NCI-H2196 (cell line): Measurements from ENCODE around the gene NOD1.
A peak's percentile ranks its signal among the peaks of the same experiment; 100 is the strongest.
"Not testable (repeated sequence)": the region's sequence is repeated elsewhere in the genome, so short reads cannot be mapped to it uniquely, and the experiment has no call there.

Experiments
- DNase-seq: peaks from one replicate; lab custom pipeline; 2025; ENCODE audit not compliant: unreplicated experiment; lab: John Stamatoyannopoulos, UW

Gene NOD1

DNA sequence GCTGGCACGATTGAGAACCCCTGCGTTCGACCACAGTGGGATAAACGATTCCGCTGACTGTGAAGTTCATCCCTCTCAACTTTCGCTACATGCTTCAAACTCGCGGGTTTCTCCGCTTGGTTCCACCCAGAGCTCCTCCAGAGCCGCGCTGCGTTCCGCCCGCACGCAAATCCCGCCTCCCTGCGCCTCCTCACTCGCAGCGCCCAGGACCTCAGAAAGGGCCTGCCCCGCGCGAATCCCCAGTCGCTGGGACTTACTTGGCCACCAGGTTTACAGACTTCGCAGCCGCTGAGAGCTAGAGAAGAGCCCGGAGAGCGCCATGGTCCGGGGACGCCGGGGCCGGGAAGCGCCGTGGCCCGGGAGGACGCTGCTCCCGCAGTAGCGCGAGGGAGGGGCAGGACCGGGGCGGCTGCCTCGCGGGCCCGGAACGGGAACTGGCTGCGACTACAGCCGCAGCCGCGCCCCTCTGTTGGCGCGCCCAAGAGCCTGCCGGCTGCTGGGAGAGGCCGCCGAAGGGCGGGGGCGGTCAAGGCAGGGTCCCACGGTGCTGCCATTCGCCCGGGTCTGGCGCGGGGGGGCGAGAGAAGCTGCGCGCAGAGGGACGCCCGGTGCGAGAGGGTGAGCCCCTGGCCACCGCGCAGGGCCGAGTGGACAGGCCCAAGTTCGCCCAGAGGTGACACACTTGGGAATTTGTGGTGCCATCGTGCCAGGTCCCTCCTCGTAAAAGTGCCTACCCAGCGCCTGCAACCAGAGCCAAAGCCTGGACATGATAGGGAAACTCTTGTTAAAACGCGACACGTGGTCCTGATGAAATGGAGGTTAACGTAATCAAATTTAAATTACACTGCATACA, at the start of gene NOD1:
Gene NOD1, minus strand, starts transcription at position 436 of the 853 bp plus-strand sequence. CDS start 21,863 bp downstream, outside the sequence.
- peak; percentile 54 for DNase-seq

GRCh38 chr7:30527297-30527696, 48.7 kb upstream of the NOD1 start:
- not testable (repeated sequence) for DNase-seq

DNA sequence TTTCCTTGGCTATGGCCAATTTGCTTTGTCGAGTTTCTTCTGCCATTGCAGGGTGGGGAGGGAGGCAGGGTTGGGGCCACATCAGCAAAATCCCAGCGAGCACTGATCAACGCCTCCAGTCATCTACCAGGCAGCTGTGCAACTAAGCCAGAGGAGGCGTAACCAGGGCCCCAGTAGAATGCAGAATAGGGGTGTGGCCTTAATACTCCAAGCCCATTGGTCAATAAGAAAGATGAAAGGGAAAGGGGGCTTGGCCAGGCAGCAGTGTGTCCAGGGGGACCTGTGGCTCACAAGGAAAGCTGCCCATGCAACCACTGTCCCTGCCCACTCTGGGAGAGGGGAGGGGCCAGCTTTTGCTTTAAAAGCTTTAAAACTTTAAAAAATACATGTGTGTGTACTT, 47.6 kb upstream of the NOD1 start:
- no peak for DNase-seq

- DNase-seq: no peak
These were observed 46.8 kb upstream of the NOD1 start for GRCh38 chr7:30525429-30525828.

- DNase-seq: no peak
These were observed 46.0 kb upstream of the NOD1 start for GRCh38 chr7:30524545-30524944.

- DNase-seq: no peak
These were observed 44.9 kb upstream of the NOD1 start for GRCh38 chr7:30523466-30523865.

DNA sequence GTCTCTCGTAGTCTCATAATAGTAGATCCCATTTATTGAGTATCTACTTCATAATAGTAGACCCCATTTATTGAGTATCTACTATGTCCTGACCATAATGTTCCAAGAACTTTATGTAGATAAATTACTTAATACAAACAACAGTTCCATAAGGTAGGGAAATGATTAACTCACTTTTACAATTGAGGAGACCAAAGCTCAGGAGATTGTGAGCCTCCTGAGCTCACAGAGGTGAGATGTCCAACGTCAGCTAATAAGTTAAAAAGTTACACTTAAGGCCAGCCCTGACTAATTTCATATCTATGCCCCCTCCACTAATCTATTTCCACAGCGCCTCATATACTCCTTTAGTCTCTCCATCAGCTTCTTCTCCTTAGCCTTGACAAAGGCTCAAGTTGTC, 43.6 kb upstream of the NOD1 start:
- DNase-seq: no peak

DNA sequence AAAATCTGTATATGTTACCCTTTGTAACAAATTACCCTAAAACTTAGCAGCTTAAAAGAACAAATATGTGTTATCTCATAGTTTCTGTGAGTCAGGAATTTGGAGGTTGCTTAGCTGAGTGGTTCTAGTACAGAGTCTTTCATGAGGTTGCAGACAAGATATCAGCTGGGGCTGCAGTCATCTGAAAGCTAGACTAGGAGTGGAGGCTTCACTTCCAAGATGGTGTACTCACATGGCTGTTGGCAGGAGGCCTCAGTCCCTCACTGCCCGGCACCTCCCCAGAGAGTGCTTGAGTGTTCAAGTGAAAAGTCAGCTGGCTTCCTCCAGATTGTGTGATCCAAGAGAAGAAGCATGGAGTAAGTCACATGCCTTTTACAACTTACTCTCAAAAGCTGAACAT, 42.9 kb upstream of the NOD1 start:
- no peak for DNase-seq

GRCh38 chr7:30519122-30519521, 40.5 kb upstream of the NOD1 start:
- no peak for DNase-seq

DNA sequence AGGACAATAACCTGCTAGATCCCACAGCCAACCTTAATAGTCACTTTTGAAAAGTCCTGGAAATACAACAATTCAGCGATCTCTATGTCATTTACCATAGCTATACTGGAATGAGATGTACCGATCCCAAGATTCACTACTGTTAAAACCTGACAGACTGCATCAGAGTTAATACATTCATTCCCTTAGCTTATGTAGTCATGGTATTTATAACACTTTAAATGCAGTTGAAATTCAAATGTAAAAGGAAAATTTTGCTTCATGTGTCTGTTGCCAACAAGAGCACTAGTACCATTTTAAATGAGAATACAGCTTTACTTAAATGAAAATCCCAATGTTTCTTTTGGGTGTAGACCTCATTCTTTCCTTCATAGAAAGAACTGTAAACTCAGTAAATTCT, 37.2 kb upstream of the NOD1 start:
- DNase-seq: no peak

DNA sequence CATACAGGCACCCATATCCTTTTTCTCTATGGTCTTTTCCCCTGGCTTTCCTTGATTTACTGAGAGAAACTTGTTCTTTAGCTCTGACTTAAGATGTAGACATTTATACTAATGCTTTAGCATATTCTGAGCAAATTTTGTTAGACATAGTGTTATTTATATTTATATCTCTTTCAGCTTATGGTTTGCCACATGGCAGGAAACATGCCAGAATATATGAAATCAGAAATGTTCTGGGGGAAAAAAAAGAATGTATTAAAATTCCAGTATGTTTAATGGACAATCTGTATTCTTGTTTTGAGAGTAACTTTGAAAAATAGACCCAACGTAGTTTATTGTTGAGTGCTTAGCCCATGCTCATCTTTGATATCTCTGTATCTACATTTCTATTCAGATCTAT, 36.2 kb upstream of the NOD1 start:
- no peak for DNase-seq

- no peak for DNase-seq
These were observed 35.6 kb upstream of the NOD1 start for GRCh38 chr7:30514177-30514576.

DNA sequence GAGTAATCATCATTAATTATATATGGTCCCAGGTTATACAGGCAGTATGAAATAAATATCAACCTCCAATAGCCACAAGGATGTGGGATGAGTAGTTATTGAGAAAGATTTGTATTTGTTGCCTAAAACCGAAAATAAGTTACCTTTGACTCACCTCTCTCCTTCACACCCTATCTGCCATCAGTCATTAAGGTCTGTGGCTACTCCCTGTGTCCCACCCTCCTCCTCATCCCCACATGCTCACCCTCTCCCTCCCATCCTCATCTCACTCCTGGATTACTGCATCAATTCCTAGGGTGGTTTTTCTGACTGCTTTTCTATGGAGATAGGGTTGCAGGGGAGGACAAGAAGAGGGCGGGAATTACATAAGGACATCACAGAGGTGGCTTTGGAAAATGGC, 35.2 kb upstream of the NOD1 start:
- DNase-seq: no peak

GRCh38 chr7:30511973-30512662, 33.5 kb upstream of the NOD1 start:
- no peak for DNase-seq

DNA sequence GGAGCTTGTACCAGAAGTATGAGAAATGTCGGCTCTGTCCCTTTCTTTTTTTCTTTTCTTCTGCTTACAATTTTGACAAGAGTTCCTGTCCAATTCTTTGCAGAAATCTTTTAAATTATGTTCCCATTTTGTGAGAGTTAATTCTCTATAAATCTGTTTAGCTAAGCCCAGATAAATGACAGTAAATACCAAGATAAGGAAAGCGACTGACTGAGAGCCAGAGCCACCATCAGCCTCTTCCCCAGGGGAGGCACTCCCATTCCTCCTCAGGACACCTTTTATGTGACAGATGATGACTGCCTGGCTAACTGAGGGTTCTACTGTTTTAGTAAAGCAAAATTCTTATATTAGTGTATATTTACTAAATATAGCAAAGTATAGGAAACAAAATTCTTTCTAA, 32.9 kb upstream of the NOD1 start:
- DNase-seq: no peak

DNA sequence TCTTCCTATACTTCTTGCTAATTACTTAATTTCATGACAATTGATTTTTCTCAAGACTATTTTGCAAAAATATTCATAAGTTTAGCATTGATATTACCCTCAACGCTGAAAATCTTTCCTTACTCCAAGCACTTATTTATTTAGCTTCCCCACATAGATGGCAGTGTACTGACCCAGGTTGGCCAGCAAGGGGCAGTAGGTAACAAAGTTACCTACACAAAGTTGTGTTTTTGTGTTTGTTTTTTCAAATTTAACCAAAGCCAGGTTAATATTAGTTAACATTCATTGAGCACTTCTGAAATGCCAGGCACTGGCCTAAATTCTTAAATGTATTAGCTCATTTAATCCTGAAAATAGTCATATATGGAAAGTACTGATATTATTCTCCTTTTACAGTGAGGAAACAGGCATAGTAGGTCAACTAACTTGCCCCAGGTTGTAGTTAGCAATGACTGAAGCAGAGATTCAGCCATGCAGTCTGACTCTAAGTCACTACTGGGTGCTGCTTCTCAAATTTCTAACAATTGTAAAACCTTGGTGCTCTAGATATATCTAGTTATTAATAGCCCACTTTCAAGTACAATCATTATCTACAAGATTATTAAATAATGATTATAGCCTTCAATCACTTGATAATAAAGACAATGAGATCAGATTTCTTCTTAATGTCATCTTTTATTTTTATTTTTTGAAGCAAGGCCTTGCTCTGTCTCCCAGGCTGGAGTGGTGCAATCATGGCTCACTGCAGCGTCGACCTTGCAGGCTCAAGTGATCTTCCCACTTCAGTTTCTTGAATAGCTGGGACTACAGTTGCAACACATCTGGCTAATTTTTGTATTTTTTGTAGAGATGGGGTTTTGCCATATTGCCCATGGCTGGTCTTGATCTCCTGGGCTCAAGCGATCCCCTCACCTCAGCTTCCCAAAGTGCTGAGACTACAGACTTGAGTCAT, 31.8 kb upstream of the NOD1 start:
- peak; percentile 36 for DNase-seq

DNA sequence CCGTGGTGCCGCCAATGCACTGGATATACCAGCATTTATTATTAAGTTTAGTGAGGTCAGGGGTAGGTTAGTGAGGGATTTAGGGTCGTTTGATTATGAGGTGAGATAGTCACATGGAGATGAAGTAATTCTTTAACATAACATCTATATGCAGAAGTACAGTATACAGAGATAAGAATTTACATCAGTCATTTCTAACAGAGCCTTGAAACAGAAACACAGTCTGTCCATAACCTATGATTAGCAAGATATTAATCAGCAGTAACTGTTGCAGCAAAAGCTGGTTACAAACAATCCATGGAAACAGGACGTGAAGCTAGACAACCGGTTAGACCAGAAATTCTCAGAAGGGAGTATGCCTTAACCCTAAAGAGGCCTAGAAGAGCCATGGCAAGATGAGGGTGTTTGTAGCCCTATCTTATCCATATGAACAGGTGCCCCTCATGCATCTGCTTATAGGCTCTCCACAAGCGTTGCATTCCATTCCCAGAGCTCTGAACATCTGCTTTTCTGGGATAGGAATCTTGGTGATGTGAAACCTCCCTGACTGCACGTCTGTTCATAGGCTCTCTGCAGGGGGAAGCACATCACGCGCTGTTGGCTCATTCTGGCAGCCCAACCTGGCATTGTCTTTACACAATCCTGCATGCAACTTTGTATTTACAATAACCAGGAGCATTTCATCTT, 30.7 kb upstream of the NOD1 start:
- DNase-seq: not testable (repeated sequence)

DNA sequence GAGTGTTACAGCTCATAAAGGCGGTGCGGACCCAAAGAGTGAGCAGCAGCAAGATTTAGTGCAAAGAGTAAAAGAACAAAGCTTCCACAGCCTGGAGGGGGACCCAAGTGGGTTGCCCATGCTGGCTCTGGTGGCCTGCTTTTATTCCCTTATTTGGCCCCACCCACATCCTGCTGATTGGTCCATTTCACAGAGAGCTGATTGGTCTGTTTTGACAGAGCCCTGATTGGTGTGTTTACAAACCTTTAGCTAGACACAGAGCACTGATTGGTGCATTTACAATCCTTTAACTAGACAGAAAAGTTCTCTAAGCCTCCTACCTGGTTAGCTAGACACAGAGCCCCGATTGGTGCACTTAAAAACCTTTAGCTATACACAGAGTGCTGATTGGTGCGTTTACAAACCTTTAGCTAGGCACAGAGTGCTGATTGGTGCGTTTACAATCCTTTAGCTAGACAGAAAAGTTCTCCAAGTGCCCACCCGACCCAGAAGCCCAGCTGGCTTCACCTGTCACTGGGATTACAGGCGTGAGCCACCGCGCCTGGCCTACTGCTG, 28.8 kb upstream of the NOD1 start:
- DNase-seq: not testable (repeated sequence)

DNA sequence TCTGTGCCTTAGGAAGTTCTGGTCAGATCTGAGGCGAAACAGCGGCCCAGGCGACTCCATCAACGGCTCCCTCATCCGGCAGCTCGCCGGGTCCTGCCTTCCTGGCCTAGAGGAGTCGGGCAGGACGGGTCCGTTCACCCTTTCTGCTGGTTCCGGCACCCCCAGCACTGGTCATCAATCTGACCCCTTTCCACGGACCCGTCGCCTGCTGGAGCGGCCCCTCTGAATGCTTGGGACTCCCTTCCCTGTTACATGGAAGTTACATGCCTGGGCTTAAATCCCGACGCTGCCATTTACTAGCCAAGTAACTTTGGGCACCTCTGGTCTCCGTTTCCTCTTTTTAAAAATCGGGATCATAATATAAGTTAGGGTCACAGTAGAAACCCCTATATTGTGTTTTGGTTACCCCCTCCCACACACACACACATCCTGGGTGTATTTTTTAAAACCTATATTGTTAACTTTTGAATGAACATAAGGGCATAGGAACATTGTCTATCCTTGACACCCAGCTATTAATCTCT, 26.7 kb upstream of the NOD1 start:
- DNase-seq: no peak
